ENCODE measurements around the gene SPTBN1. TPM values are rescaled to one million over a fixed set of nuclear protein-coding genes. Genes with fewer than 3 reads are reported as not detected.

Gene SPTBN1
- total RNA-seq, 1 donor from 2014 or later, result 813 TPM

DNA sequence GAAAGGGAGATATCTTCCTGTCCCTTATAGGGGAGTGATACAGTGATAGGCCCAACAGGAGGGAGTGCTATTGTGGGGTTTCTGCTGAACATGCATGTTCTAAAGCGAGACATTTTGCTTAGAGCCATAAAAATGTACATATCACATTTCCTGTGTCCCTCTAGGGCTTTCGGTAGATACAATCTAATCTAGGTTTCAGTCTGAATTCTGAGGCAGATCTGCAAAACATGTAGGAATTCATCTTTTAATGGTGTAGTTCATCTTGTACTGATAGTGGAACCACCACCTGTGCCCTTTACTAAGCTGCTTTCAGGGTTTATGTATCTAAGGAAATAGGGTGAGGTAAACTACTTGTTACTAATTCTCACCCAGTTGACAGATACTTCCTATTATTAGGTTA lies 73.8 kb downstream of the SPTBN1 start:
- Histone ChIP-seq H3K36me3 (peaks cover 42% of the 10 kb centered on the region), H3K9me3 (no peaks in the 10 kb centered on the region), H3K4me1 (peaks cover 36% of the 10 kb centered on the region), H3K4me3 (no peak overlapping the region), H3K27me3 (no peaks in the 10 kb centered on the region), H3K27ac (no peak overlapping the region)
- no peak for DNase-seq
- TF ChIP-seq, protein P1, sequence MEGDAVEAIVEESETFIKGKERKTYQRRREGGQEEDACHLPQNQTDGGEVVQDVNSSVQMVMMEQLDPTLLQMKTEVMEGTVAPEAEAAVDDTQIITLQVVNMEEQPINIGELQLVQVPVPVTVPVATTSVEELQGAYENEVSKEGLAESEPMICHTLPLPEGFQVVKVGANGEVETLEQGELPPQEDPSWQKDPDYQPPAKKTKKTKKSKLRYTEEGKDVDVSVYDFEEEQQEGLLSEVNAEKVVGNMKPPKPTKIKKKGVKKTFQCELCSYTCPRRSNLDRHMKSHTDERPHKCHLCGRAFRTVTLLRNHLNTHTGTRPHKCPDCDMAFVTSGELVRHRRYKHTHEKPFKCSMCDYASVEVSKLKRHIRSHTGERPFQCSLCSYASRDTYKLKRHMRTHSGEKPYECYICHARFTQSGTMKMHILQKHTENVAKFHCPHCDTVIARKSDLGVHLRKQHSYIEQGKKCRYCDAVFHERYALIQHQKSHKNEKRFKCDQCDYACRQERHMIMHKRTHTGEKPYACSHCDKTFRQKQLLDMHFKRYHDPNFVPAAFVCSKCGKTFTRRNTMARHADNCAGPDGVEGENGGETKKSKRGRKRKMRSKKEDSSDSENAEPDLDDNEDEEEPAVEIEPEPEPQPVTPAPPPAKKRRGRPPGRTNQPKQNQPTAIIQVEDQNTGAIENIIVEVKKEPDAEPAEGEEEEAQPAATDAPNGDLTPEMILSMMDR (IDR thresholded peaks at IDR 0.05), result no peak
- intact Hi-C loops (cut with DNase I), result no loop called here
- ATAC-seq, result no peak

DNA sequence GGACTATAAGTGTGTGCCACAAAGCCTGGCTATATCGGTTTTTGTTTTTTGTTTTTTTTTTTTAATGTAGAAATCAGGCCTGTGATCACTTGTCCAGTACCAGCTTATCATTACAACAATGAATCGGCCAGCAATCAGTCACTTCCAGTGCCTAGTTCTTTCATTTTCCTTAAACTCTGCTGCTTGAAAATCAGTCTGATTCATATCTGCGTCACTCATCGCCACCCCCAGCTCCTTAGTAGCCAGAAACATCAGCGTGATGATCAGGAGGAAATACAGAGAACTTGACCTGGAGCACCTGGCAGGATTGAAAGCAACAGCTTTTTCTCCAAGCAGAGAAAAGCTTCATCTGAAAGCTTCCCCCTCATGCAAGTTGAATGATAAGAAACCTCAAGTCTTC lies 75.4 kb downstream of the SPTBN1 start:
- TF ChIP-seq, protein P1 (IDR thresholded peaks at IDR 0.05), result no peak
- ATAC-seq, result no peak
- H3K27ac ChIP-seq, result peak overlapping the region; percentile 58
- intact Hi-C loops (cut with DNase I), result no loop called here
- H3K9me3 ChIP-seq, result no peaks in the 10 kb centered on the region
- no peak overlapping the region for H3K4me3 ChIP-seq
- DNase-seq, result no peak
- peaks cover 31% of the 10 kb centered on the region for H3K4me1 ChIP-seq
- H3K27me3 ChIP-seq, result no peaks in the 10 kb centered on the region
- peaks cover 40% of the 10 kb centered on the region for H3K36me3 ChIP-seq

DNA sequence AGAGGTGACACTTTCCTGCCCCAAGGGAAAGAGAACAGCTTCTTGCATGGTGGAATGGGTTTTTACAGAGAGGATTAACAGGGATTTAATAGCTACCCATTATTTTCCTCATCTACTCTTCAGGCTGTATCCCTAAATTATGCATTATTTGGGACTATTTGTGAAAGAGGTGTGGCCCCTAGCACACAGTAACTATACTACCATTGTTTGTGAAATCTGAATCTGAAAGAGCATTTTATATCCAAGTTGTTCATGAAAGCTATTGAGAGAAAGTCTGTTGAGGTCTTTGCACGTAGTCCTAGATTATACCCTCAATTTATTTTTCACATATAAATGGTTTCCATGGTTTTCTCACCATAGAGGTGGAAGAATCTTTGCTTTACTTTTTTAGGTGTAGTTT lies 78.1 kb downstream of the SPTBN1 start:
- Histone ChIP-seq H3K9me3 (no peaks in the 10 kb centered on the region), H3K4me1 (peaks cover 31% of the 10 kb centered on the region), H3K27ac (peak overlapping the region; percentile 31), H3K27me3 (no peaks in the 10 kb centered on the region), H3K4me3 (no peak overlapping the region), H3K36me3 (peaks cover 17% of the 10 kb centered on the region)
- TF ChIP-seq, protein P1 (IDR thresholded peaks at IDR 0.05), result no peak
- intact Hi-C loops (cut with DNase I), result no loop called here
- no peak for DNase-seq
- ATAC-seq, result no peak

DNA sequence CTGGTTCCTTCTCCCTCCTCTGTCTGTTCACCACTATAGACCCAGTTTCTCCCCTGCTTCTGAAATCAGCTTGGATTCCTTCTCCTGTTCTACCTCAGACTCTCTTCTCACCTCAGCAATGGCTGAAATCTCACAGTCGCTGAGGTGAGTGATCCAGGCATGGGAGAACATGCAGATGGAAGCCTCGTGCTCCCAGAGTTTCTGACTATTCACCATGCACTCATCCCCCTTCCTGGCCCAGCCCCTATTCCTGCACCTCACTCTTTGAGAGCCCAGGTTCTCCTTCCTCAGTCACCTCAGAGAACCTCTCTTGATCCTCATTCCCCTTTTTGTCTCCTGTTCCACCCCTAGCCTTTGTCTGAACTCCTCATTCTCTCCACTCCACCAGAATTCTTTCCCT lies 78.5 kb downstream of the SPTBN1 start:
- no peak overlapping the region for H3K4me3 ChIP-seq
- H3K4me1 ChIP-seq, result peaks cover 31% of the 10 kb centered on the region

DNA sequence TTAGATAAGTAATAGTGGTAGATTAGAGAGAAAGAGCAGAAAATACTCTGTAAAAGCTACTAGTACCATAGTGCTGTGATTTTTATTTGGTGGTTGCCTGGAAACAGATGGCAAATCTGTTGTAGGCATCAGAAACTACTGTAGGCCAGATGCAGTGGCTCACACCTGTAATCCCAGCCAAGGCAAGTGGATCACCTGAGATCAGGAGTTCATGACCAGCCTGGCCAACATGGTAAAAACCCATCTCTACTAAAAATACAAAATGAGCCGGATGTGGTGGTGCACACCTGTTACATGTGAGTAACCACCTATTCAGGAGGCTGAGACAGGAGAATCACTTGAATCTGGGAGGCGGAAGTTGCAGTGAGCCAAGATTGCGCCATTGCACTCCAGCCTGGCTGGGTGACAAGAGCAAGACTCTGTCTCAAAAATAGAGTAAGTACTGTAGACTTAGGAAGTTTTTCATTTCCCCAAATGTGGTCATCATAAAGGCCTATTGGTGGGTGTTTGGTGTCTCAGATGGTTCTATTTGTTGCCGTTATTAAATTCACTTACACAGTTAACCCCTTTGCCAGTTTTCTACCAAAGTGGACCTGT lies 79.6 kb downstream of the SPTBN1 start:
- peak; percentile 62 for ATAC-seq
- H3K27me3 ChIP-seq, result no peaks in the 10 kb centered on the region
- DNase-seq, result peak; percentile 77
- TF ChIP-seq, protein P1 (IDR thresholded peaks at IDR 0.05), result no peak
- H3K36me3 ChIP-seq, result peaks cover 9% of the 10 kb centered on the region
- H3K27ac ChIP-seq, result no peak overlapping the region
- peaks cover 35% of the 10 kb centered on the region for H3K4me1 ChIP-seq
- no peaks in the 10 kb centered on the region for H3K9me3 ChIP-seq
- no peak overlapping the region for H3K4me3 ChIP-seq
- intact Hi-C loops (cut with DNase I), result no loop called here

More for the DNA sequence above, 78.5 kb downstream of the SPTBN1 start:
- Histone ChIP-seq H3K27me3 (no peaks in the 10 kb centered on the region), H3K9me3 (no peaks in the 10 kb centered on the region), H3K27ac (peak overlapping the region; percentile 31), H3K36me3 (peaks cover 13% of the 10 kb centered on the region)
- TF ChIP-seq, protein P1 (IDR thresholded peaks at IDR 0.05), result no peak
- intact Hi-C loops (cut with DNase I), result no loop called here
- DNase-seq (no peak), ATAC-seq (no peak)

DNA sequence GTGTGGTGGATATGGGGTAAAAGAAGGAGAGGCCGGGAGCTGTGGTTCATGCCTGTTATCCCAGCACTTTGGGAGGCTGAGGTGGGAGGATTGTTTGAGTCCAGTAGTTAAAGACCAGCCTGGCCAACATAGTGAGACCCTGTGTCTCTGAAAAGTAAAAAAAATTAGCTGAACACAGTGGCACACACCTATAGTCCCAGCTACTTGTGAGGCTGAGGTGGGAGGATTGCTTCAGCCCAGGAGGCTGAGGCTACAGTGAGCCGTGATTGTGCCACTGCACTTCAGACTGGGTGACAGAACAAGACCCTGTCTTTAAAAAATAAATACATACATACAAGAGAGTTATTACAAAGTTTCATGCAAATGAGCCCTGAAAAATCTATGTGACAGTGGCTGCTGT lies 80.6 kb downstream of the SPTBN1 start:
- DNase-seq, result no peak
- TF ChIP-seq, protein P1 (IDR thresholded peaks at IDR 0.05), result no peak
- peaks cover 25% of the 10 kb centered on the region for H3K4me1 ChIP-seq

More for the DNA sequence above, 80.6 kb downstream of the SPTBN1 start:
- H3K27me3 ChIP-seq, result no peaks in the 10 kb centered on the region
- no peak overlapping the region for H3K27ac ChIP-seq
- ATAC-seq, result no peak
- H3K9me3 ChIP-seq, result no peaks in the 10 kb centered on the region
- intact Hi-C loops (cut with DNase I), result no loop called here
- peaks cover 9% of the 10 kb centered on the region for H3K36me3 ChIP-seq
- no peak overlapping the region for H3K4me3 ChIP-seq

All from upper lobe of right lung (tissue), 1 donor.